Measurements from ENCODE around the gene METTL16. TPM values are rescaled to one million over a fixed set of nuclear protein-coding genes. Genes with fewer than 3 reads are reported as not detected.

METTL16 gene
- total and polyA plus RNA-seq, 9 of the 15 experiments (the other 6 are each of a cell fraction or from before 2014, with no cell fraction given) = 12.1 to 30.5 (median 19.8) TPM

- Histone ChIP-seq H3K4me2 (ENCODE audit: insufficient read depth, low read length) (no peak overlapping the region), H3K4me3 (no peak overlapping the region), H3K79me2 (ENCODE audit: control insufficient read depth, insufficient read depth, low read length) (no peaks in the 10 kb centered on the region), H2AFZ (ENCODE audit: low read depth, low read length) (no peak overlapping the region), H3K4me1 (replicated peaks in 1 of 2; ENCODE audit: control insufficient read depth in 2 of 2, insufficient read depth in 2 of 2, low read length in 2 of 2) (no peaks in the 10 kb centered on the region), H3K9me3 (replicated peaks; ENCODE audit: control insufficient read depth, insufficient read depth, low read depth, low read length) (no peaks in the 10 kb centered on the region), H3K9ac (ENCODE audit: insufficient read depth in 1 of 2, low read depth in 2 of 2, low read length in 2 of 2) (no peak overlapping the region), H4K20me1 (replicated peaks; ENCODE audit: control insufficient read depth, insufficient read depth, low read length) (no peaks in the 10 kb centered on the region), H3K36me3 (ENCODE audit: control insufficient read depth, insufficient read depth, low read length) (peaks cover 10% of the 10 kb centered on the region), H3K27ac (ENCODE audit: extremely low read depth, low read depth, low read length) (no peak overlapping the region), H3K27me3 (ENCODE audit: control insufficient read depth in 2 of 2, insufficient read depth in 2 of 2, low read length in 2 of 2) (no peaks in the 10 kb centered on the region), H3K9me1 (ENCODE audit: control insufficient read depth, insufficient read depth, low read length) (no peaks in the 10 kb centered on the region)
- intact Hi-C loops (cut with micrococcal nuclease) = no loop called here
- ChIA-PET POLR2A (no interaction called here), CTCF (ENCODE audit: low intra/inter-chr PET ratio) (no interaction called here)
- FAIRE-seq (no peak), DNase-seq (ENCODE audit: extremely low read depth in 1 of 4, low spot score in 3 of 4) (no peak), ATAC-seq (no peak)
- TF ChIP-seq ZKSCAN8 (CRISPR knock-in tag; IDR thresholded peaks at IDR 0.05) = no peak
- no peak for TF ChIP-seq SIRT6 (IDR thresholded peaks at IDR 0.05; ENCODE audit: low read depth, low read length)
- 0 out of 2 replicates have a peak, but pooled peaks have one; percentile 19 for TF ChIP-seq ZNF324 (CRISPR knock-in tag; IDR thresholded peaks at IDR 0.05)
- in situ Hi-C loops (cut with MboI) = no loop called here
- 89% methylated on average over 1 of the region's 1 CpG for WGBS (ENCODE audit: insufficient coverage, low coverage, missing lambda C conversion rate)
- BruUV-seq (replicated peaks) = no TSS peak
Observed at GRCh38 chr17:2445638-2446037, 66.0 kb downstream of the METTL16 start.

GRCh38 chr17:2444382-2444781 is 67.3 kb downstream of the METTL16 start:
- FAIRE-seq = no peak
- POLR2A ChIA-PET = interaction anchor here (0.7 kb wide), 1 partner anchor 25 kb away, joined by 3 read pairs; no protein-coding TSS in a partner anchor
- DNase-seq (ENCODE audit: extremely low read depth in 1 of 4, low spot score in 3 of 4) = no peak
- no peak overlapping the region for H3K4me3 ChIP-seq
- H3K4me1 ChIP-seq (replicated peaks in 1 of 2; ENCODE audit: control insufficient read depth in 2 of 2, insufficient read depth in 2 of 2, low read length in 2 of 2) = no peaks in the 10 kb centered on the region
- no peak overlapping the region for H2AFZ ChIP-seq (ENCODE audit: low read depth, low read length)
- in situ Hi-C loops (cut with MboI) = no loop called here
- no peak overlapping the region for H3K4me2 ChIP-seq (ENCODE audit: insufficient read depth, low read length)
- H3K9me3 ChIP-seq (replicated peaks; ENCODE audit: control insufficient read depth, insufficient read depth, low read depth, low read length) = no peaks in the 10 kb centered on the region
- no peak for ATAC-seq
- H3K9ac ChIP-seq (ENCODE audit: insufficient read depth in 1 of 2, low read depth in 2 of 2, low read length in 2 of 2) = no peak overlapping the region
- no peaks in the 10 kb centered on the region for H3K27me3 ChIP-seq (ENCODE audit: control insufficient read depth in 2 of 2, insufficient read depth in 2 of 2, low read length in 2 of 2)
- no peak overlapping the region for H3K27ac ChIP-seq (ENCODE audit: extremely low read depth, low read depth, low read length)
- peaks cover 14% of the 10 kb centered on the region for H3K36me3 ChIP-seq (ENCODE audit: control insufficient read depth, insufficient read depth, low read length)
- intact Hi-C loops (cut with micrococcal nuclease) = no loop called here
- WGBS (ENCODE audit: insufficient coverage, low coverage, missing lambda C conversion rate) = 97% methylated on average over 5 of the region's 8 CpGs
- TF ChIP-seq NR1H2 (CRISPR knock-in tag; IDR thresholded peaks at IDR 0.05) = no peak
- no peak for TF ChIP-seq ZNF766 (CRISPR knock-in tag; conservative IDR thresholded peaks at IDR 0.05)
- TF ChIP-seq TBP (optimal IDR thresholded peaks at IDR 0.05; ENCODE audit: low read depth, low read length) = no peak
- no peak for TF ChIP-seq HDAC3 (IDR thresholded peaks at IDR 0.05; ENCODE audit: borderline replicate concordance, partially characterized antibody)
- TF ChIP-seq SAP30 (IDR thresholded peaks at IDR 0.05; ENCODE audit: borderline replicate concordance, insufficient read depth, low read depth, low read length, poor library complexity, severe bottlenecking) = no peak
- no peak for TF ChIP-seq TAL1 (IDR thresholded peaks at IDR 0.05)
- H4K20me1 ChIP-seq (replicated peaks; ENCODE audit: control insufficient read depth, insufficient read depth, low read length) = no peaks in the 10 kb centered on the region
- CTCF ChIA-PET (ENCODE audit: low intra/inter-chr PET ratio) = no interaction called here
- no peaks in the 10 kb centered on the region for H3K9me1 ChIP-seq (ENCODE audit: control insufficient read depth, insufficient read depth, low read length)
- no peaks in the 10 kb centered on the region for H3K79me2 ChIP-seq (ENCODE audit: control insufficient read depth, insufficient read depth, low read length)
- BruUV-seq (replicated peaks) = no TSS peak

Measured in K562 (cell line).